GM12891 (cell line): ENCODE measurements around the gene GAD1.

Experiments used
- POLR2AphosphoS5 ChIP-seq: IDR thresholded peaks from 2 replicates; pipeline ENCODE4 v1.6.1; 2011; ENCODE audit warnings: low read depth, low read length, control low read depth
- TAF1 ChIP-seq: IDR thresholded peaks from 2 replicates; pipeline ENCODE4 v1.6.1; 2011; ENCODE audit warnings: low read depth, low read length, control low read depth

GRCh38 chr2:170892391-170892951, 75.8 kb downstream of the GAD1 start:
- TF ChIP-seq POLR2AphosphoS5 (no peak), TAF1 (no peak)
